Body of pancreas (tissue), 4 donors: ENCODE measurements around the gene SCG5. TPM values are rescaled to one million over a fixed set of nuclear protein-coding genes. Genes with fewer than 3 reads are reported as not detected.
A peak's percentile ranks its signal among the peaks of the same experiment; 100 is the strongest.

ENCODE experiments used
- ATAC-seq: fragments of 150-250 bp; one replicate; pipeline ENCODE4 v1.9.1; 2016
- DNase-seq, 4 donors: peaks; one replicate each; pipeline ENCODE4 v3.0.0-alpha.2; 2019
- H3K27ac ChIP-seq, 4 donors: fragments of 200-600 bp; sonication (generic); 1 replicate in 3 of 4; 2 replicates in 1 of 4; pipeline versions ENCODE4 v1.5.1 to v1.6.1; 2016 to 2019; ENCODE audit warnings: mild to moderate bottlenecking in 1 of 4, mixed read lengths in 1 of 4, moderate library complexity in 1 of 4
- H3K27me3 ChIP-seq, 2 donors: fragments of 200-600 bp; sonication (generic); one replicate each; pipeline ENCODE4 v1.6.0; 2016; ENCODE audit warnings: mild to moderate bottlenecking in 1 of 2
- H3K36me3 ChIP-seq, 2 donors: fragments of 200-600 bp; sonication (generic); replicated peaks in 1 of 2; 2 replicates each; pipeline ENCODE4 v1.5.1; 2016; ENCODE audit warnings: low read depth in 2 of 2; ENCODE audit not compliant: insufficient read depth in 1 of 2
- H3K4me1 ChIP-seq: fragments of 200-600 bp; sonication (generic); one replicate; pipeline ENCODE4 v1.6.0; 2016
- H3K4me3 ChIP-seq, 2 donors: fragments of 200-600 bp; sonication (generic); 1 replicate in 1 of 2; 2 replicates in 1 of 2; pipeline ENCODE4 v1.5.1; 2016 to 2019
- H3K9me3 ChIP-seq, 3 donors: fragments of 200-600 bp; sonication (generic); 1 replicate in 2 of 3; 2 replicates in 1 of 3; pipeline ENCODE4 v1.5.1; 2016
- CTCF ChIP-seq, 7 experiments: fragments of 450-650 bp in 4 of 7; fragments of 200-600 bp in 3 of 7; sonication (generic) in 3 of 7; IDR thresholded peaks; one replicate each; pipeline ENCODE4 v1.5.1; 2016 to 2019; ENCODE audit warnings: antibody characterized with exemption in 7 of 7
- POLR2A ChIP-seq, 3 donors: fragments of 450-650 bp; IDR thresholded peaks; one replicate each; pipeline ENCODE4 v1.6.1; 2016; ENCODE audit warnings: antibody characterized with exemption in 3 of 3, mild to moderate bottlenecking in 2 of 3
- WGBS, 2 donors: methylation state at CpG; one replicate each; pipeline ENCODE4 v1.1.5; 2017; 5-methylcytosine and 5-hydroxymethylcytosine counted together
- intact Hi-C: fragments of 100-400 bp; cut with DNase I; formaldehyde crosslinking; loops from one replicate; pipeline ENCODE4 v1.15.1; 2023
- total RNA-seq, 2 donors: library from RNA; depleted of rRNA; stranded (reverse); fragments of >200 nt; gene quantifications; one replicate each; pipeline ENCODE4 v1.1.0, GENCODE V29; 2016

The SCG5 gene
- total RNA-seq, 2 donors from 2014 or later = 49.4 to 50.1 TPM

- ATAC-seq (peak; percentile 74), DNase-seq (peak in 2 of 4 donors; percentile 33 to 34)
- TF ChIP-seq CTCF (IDR thresholded peaks at IDR 0.05) = no peak
- no peak for TF ChIP-seq POLR2A (IDR thresholded peaks at IDR 0.05)
- Histone ChIP-seq H3K36me3 (no peaks in the 10 kb centered on the region), H3K27ac (peak overlapping the region in 1 of 4 donors; percentile 18), H3K4me1 (peaks cover 11% of the 10 kb centered on the region), H3K4me3 (no peak overlapping the region), H3K27me3 (no peaks in the 10 kb centered on the region), H3K9me3 (no peaks in the 10 kb centered on the region)
- intact Hi-C loops = loop anchor here (10.0 kb wide), 1 partner anchor 65 kb away; the partner anchor contains the start of gene SCG5
- WGBS, 2 donors = 56 to 58% methylated on average over 9 of the region's 9 CpGs
These were observed 68.0 kb downstream of the SCG5 start for GRCh38 chr15:32709295-32710033.

GRCh38 chr15:32715276-32715675 lies 73.8 kb downstream of the SCG5 start:
- no peak overlapping the region for H3K4me3 ChIP-seq
- TF ChIP-seq CTCF (IDR thresholded peaks at IDR 0.05) = no peak
- TF ChIP-seq POLR2A (IDR thresholded peaks at IDR 0.05) = no peak
- DNase-seq = no peak
- H3K4me1 ChIP-seq = peaks cover 27% of the 10 kb centered on the region
- peaks cover 0 to 15% of the 10 kb centered on the region in 2 donors for H3K27me3 ChIP-seq
- no peak overlapping the region for H3K27ac ChIP-seq
- intact Hi-C loops = no loop called here
- no peaks in the 10 kb centered on the region for H3K36me3 ChIP-seq
- WGBS, 2 donors = 73 to 80% methylated on average over 4 of the region's 4 CpGs
- ATAC-seq = no peak
- no peaks in the 10 kb centered on the region for H3K9me3 ChIP-seq

GRCh38 chr15:32716216-32716914 lies 74.9 kb downstream of the SCG5 start:
- ATAC-seq = no peak
- Histone ChIP-seq H3K9me3 (no peaks in the 10 kb centered on the region), H3K4me1 (peaks cover 27% of the 10 kb centered on the region), H3K27ac (no peak overlapping the region), H3K4me3 (no peak overlapping the region), H3K27me3 (peaks cover 0 to 15% of the 10 kb centered on the region in 2 donors), H3K36me3 (no peaks in the 10 kb centered on the region)
- intact Hi-C loops = no loop called here
- TF ChIP-seq POLR2A (IDR thresholded peaks at IDR 0.05) (no peak), CTCF (IDR thresholded peaks at IDR 0.05) (no peak)
- WGBS, 2 donors = 28 to 35% methylated on average over 13 of the region's 13 CpGs
- DNase-seq = no peak

- Histone ChIP-seq H3K9me3 (no peaks in the 10 kb centered on the region), H3K4me1 (peaks cover 27% of the 10 kb centered on the region), H3K4me3 (no peak overlapping the region), H3K36me3 (no peaks in the 10 kb centered on the region), H3K27me3 (peaks cover 0 to 15% of the 10 kb centered on the region in 2 donors), H3K27ac (no peak overlapping the region)
- DNase-seq (no peak), ATAC-seq (no peak)
- intact Hi-C loops = no loop called here
- no peak for TF ChIP-seq POLR2A (IDR thresholded peaks at IDR 0.05)
- WGBS, 2 donors = 11 to 23% methylated on average over 18 to 21 of the region's 21 CpGs
These were observed 75.5 kb downstream of the SCG5 start for GRCh38 chr15:32716915-32717425.
